Measurements from ENCODE around the gene MRGPRG.

Gene MRGPRG

DNA sequence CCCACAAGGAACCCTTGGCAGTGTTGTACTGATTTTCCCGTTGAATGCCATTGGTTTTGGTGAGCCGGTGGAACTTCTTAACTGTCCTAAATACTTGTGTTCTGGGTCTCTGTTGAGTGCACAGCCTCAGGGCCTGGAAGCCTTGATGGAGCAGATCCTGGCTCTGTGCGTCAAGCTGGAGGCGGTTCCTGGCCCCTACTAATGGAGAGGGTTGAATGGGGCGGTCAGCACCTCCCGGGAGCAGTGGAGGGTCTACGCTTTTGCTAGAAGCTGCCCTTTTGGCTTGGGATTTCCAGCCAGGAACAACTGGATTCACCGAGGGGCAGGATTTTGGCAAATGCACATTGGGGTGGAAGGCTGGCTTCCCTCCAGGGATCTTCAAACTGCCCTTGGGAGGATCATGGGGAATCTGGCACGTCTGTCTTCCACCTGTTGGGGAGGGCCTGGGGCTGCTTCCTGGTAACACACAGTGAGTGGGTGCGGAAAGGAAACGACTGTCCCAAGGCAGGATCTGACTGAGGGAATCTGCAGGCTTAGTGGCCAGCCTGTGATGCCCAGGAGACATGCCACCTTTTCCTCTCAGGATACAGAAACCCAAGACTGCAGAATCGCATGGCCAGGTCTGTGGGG lies 46.6 kb downstream of the MRGPRG start:
- Histone ChIP-seq H2AFZ (ENCODE audit: low read depth, low read length, severe bottlenecking) (no peak overlapping the region), H3K36me3 (ENCODE audit: low read length) (no peaks in the 10 kb centered on the region), H4K20me1 (ENCODE audit: low read depth, low read length) (no peaks in the 10 kb centered on the region), H3K4me2 (ENCODE audit: low read depth, low read length, poor library complexity, severe bottlenecking) (no peak overlapping the region), H3K9me3 (ENCODE audit: insufficient read depth, low read length) (peaks cover 11% of the 10 kb centered on the region; the same call in 1 of the 2 replicates), H3K27ac (ENCODE audit: low read depth, low read length) (no peak overlapping the region), H3K4me3 (ENCODE audit: insufficient read depth, low read length, poor library complexity, severe bottlenecking) (no peak overlapping the region), H3F3A (ENCODE audit: insufficient read depth) (no peaks in the 10 kb centered on the region), H3K9ac (ENCODE audit: low read length) (no peak overlapping the region), H3K79me2 (ENCODE audit: insufficient read depth, low read length) (no peaks in the 10 kb centered on the region), H3K9me2 (replicated peaks; ENCODE audit: insufficient read depth, low read length) (no peaks in the 10 kb centered on the region), H3K27me3 (ENCODE audit: low read length) (no peaks in the 10 kb centered on the region)
- TF ChIP-seq, protein P1, sequence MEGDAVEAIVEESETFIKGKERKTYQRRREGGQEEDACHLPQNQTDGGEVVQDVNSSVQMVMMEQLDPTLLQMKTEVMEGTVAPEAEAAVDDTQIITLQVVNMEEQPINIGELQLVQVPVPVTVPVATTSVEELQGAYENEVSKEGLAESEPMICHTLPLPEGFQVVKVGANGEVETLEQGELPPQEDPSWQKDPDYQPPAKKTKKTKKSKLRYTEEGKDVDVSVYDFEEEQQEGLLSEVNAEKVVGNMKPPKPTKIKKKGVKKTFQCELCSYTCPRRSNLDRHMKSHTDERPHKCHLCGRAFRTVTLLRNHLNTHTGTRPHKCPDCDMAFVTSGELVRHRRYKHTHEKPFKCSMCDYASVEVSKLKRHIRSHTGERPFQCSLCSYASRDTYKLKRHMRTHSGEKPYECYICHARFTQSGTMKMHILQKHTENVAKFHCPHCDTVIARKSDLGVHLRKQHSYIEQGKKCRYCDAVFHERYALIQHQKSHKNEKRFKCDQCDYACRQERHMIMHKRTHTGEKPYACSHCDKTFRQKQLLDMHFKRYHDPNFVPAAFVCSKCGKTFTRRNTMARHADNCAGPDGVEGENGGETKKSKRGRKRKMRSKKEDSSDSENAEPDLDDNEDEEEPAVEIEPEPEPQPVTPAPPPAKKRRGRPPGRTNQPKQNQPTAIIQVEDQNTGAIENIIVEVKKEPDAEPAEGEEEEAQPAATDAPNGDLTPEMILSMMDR (IDR thresholded peaks at IDR 0.05; ENCODE audit: insufficient read depth, low read length, poor library complexity, severe bottlenecking) = no peak
- TF ChIP-seq EZH2phosphoT487 (conservative IDR thresholded peaks at IDR 0.05; ENCODE audit: low read length) = no peak

DNA sequence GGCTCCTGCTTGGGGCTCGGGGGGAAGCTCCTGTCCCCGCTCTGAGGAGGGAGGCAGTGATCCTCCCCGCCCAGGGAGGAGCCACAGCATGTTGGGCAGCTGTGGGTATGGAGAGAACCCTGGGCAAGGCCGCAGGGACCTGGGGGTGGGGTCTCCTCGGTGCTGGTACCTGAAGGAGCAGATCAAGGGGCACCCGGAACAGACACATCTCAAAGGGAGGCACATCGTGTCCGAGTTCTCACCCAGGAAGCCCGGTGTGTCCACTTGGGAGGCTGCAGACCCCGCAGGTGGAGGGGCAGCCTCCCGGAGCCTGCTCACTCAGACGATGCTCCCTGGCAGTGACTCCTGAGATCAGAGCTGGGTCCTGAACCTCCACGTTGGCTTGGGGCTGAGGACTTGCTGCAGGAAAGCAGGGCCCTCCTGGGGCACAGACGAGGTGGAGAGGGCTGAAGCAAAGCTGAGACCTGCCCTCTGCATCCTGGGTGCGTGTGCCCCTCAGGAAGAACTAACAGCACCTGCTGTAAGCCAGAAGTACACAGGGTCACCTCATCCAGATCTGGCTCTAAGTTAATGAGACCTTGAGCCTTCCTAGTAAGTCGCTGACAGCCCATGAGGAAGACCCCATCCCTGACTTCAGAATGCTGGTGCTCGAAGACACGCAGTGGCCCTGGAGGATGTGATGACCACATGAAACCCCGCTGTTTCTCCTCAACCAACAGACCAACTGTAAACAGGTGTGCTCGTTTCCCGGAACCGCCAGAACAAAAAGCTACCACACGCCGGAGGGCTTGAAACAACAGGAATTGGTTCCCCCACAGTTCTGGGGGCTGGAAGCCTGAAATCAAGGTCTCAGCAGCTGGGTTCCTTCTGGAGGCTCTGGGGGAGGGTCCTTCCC lies 47.6 kb downstream of the MRGPRG start:
- Histone ChIP-seq H3K27me3 (ENCODE audit: low read length) (no peaks in the 10 kb centered on the region), H3K4me3 (ENCODE audit: insufficient read depth, low read length, poor library complexity, severe bottlenecking) (no peak overlapping the region), H3K9me2 (replicated peaks; ENCODE audit: insufficient read depth, low read length) (no peaks in the 10 kb centered on the region), H3K9me3 (ENCODE audit: insufficient read depth, low read length) (peaks cover under 1% of the 10 kb centered on the region; the same call in 1 of the 2 replicates), H3F3A (ENCODE audit: insufficient read depth) (no peaks in the 10 kb centered on the region), H2AFZ (ENCODE audit: low read depth, low read length, severe bottlenecking) (no peak overlapping the region), H3K36me3 (ENCODE audit: low read length) (no peaks in the 10 kb centered on the region), H3K27ac (ENCODE audit: low read depth, low read length) (no peak overlapping the region), H3K4me2 (ENCODE audit: low read depth, low read length, poor library complexity, severe bottlenecking) (no peak overlapping the region), H4K20me1 (ENCODE audit: low read depth, low read length) (no peaks in the 10 kb centered on the region), H3K9ac (ENCODE audit: low read length) (no peak overlapping the region), H3K79me2 (ENCODE audit: insufficient read depth, low read length) (no peaks in the 10 kb centered on the region)
- TF ChIP-seq, protein P1 (IDR thresholded peaks at IDR 0.05; ENCODE audit: insufficient read depth, low read length, poor library complexity, severe bottlenecking) = no peak
- no peak for TF ChIP-seq EZH2phosphoT487 (conservative IDR thresholded peaks at IDR 0.05; ENCODE audit: low read length)

DNA sequence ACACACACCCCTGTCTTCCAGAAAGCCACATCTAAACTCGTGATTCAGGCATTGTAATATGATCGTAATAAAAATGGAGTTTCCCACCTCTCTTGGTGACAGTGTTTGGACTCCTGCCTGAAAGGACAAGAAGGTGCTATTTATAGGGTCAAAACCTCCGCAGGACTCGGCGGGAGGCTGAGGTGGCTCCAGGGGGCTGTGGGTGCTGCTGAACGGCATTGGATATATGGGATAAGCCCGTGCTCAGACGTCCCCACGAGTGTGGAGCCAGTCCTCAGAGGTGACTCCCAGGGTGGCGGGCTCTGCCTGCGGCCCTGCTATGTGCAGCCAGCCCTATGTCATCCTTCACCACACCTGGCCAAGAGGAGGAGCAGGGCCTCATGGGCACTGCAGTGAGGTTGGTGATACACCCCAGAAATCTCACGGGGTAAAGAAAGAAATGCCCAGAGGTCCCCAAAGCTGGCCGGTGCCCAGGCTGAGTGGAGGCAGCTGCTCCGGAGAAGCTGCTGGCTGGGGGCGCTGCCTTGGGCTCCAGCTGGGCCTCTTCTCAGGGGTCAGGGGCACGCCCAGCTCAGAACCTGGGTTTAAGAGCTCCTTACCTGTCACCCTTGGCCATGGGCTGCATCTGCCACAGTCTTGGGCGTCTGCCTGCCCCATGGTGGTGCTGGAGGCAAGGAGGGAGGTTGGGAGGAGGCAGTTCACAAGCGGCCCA lies 48.4 kb downstream of the MRGPRG start:
- no peaks in the 10 kb centered on the region for H3K9me3 ChIP-seq (ENCODE audit: insufficient read depth, low read length)
- TF ChIP-seq, protein P1 (IDR thresholded peaks at IDR 0.05; ENCODE audit: insufficient read depth, low read length, poor library complexity, severe bottlenecking) = no peak
- no peak for TF ChIP-seq EZH2phosphoT487 (conservative IDR thresholded peaks at IDR 0.05; ENCODE audit: low read length)
- H2AFZ ChIP-seq (ENCODE audit: low read depth, low read length, severe bottlenecking) = no peak overlapping the region
- no peak overlapping the region for H3K4me3 ChIP-seq (ENCODE audit: insufficient read depth, low read length, poor library complexity, severe bottlenecking)
- no peaks in the 10 kb centered on the region for H3K79me2 ChIP-seq (ENCODE audit: insufficient read depth, low read length)
- no peaks in the 10 kb centered on the region for H3K9me2 ChIP-seq (replicated peaks; ENCODE audit: insufficient read depth, low read length)
- H4K20me1 ChIP-seq (ENCODE audit: low read depth, low read length) = no peaks in the 10 kb centered on the region
- no peaks in the 10 kb centered on the region for H3K27me3 ChIP-seq (ENCODE audit: low read length)
- H3K9ac ChIP-seq (ENCODE audit: low read length) = no peak overlapping the region
- H3K36me3 ChIP-seq (ENCODE audit: low read length) = no peaks in the 10 kb centered on the region
- no peak overlapping the region for H3K4me2 ChIP-seq (ENCODE audit: low read depth, low read length, poor library complexity, severe bottlenecking)
- H3K27ac ChIP-seq (ENCODE audit: low read depth, low read length) = no peak overlapping the region
- no peaks in the 10 kb centered on the region for H3F3A ChIP-seq (ENCODE audit: insufficient read depth)

Data from SU-DHL-6 (cell line).